SH-SY5Y (cell line): ENCODE measurements around the gene UBTF.

ENCODE experiments used
- GATA2 ChIP-seq: IDR thresholded peaks from 2 replicates; pipeline ENCODE4 v1.6.1; 2011; ENCODE audit warnings: mild to moderate bottlenecking, low read depth, low read length
- GATA3 ChIP-seq: IDR thresholded peaks from 2 replicates; pipeline ENCODE4 v1.6.1; 2011; ENCODE audit warnings: low read depth, mild to moderate bottlenecking, low read length, moderate library complexity

GRCh38 chr17:44186307-44187130 is 33.0 kb downstream of the UBTF start, which contains the start of gene TMUB2:
- TF ChIP-seq GATA3 (no peak), GATA2 (peak; percentile 19; the same call in 1 of the 2 replicates)
